ENCODE results near the gene APBA3.

The APBA3 gene

DNA sequence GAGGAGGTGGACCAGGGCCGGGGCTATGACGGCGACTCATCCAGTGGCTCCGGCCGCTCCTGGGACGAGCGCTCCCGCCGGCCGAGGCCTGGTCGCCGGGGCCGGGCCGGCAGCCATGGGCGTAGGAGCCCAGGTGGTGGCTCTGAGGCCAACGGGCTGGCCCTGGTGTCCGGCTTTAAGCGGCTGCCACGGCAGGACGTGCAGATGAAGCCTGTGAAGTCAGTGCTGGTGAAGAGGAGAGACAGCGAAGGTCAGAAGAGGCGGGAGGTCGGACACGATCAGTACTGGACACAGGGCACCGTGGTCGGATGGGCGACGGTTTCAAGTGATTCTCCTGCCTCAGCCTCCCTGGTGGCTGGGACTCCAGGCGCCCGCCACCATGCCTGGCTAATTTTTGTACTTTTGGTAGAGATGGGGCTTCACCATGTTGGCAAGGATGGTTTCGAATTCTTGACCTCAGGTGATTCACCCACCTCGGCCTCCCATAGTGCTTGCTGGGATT is 31.0 kb downstream of the APBA3 start:
- no CpG with 5 or more reads among the region's 32 CpGs for whole genome bisulfite sequencing (ENCODE audit: extremely low coverage, insufficient coverage, low lambda C conversion rate)

DNA sequence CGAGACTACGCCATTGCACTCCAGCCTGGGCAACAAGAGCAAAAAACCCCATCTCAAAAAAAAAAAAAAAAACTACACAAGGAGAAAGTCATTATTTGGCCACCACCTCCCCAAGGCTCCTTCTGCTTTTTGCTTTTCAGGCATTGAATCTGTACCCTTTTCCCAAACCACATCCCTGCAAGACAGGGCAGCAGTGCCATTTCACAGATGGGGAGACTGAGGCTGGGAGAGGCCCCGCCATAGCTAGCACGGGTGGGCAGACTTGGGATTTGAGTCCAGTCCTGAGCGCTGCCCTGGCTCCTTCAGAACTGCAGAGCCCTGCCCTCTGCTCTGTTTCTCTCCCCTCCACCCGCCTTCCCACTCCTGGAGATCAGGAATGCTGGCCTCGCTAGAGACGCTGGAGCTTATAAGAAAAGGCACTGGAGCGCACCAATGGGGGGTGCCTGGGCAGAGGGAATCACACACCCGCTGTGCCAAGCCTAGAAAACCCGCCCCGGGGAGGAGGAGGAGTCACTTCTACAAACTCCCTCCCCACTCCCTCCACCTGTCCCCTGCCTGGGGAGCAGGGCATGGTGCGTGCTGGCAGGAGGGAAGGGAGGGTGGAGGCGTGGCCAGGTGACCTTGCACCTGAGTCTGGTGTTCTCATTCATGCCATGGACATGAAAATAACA is 35.7 kb downstream of the APBA3 start:
- Histone ChIP-seq H2BK5ac (ENCODE audit: low read length) (no peak overlapping the region), H3K4me3 (ENCODE audit: low read length) (no peak overlapping the region), H3K9ac (ENCODE audit: low read length) (no peak overlapping the region), H3K18ac (ENCODE audit: low read length) (no peak overlapping the region), H3K4ac (ENCODE audit: low read depth, low read length) (no peak overlapping the region), H3K79me2 (ENCODE audit: control insufficient read depth, insufficient read depth, low read length) (no peaks in the 10 kb centered on the region), H3K79me1 (ENCODE audit: low read length) (no peaks in the 10 kb centered on the region), H3K4me1 (ENCODE audit: control insufficient read depth, low read depth, low read length) (no peaks in the 10 kb centered on the region), H2BK15ac (replicated peaks; ENCODE audit: low read depth) (no peak overlapping the region), H4K8ac (ENCODE audit: low read depth, low read length) (no peak overlapping the region), H3K4me2 (ENCODE audit: low read length) (no peak overlapping the region), H2BK120ac (ENCODE audit: low read depth, low read length) (no peak overlapping the region), H2AK5ac (ENCODE audit: low read length) (no peak overlapping the region), H3K56ac (ENCODE audit: low read length) (no peak overlapping the region), H3K27me3 (ENCODE audit: insufficient read depth, low read length, poor library complexity) (no peaks in the 10 kb centered on the region), H3K27ac (ENCODE audit: low read depth, low read length) (no peak overlapping the region), H3K23ac (ENCODE audit: low read length) (no peak overlapping the region), H4K5ac (ENCODE audit: low read length) (no peak overlapping the region), H3K36me3 (ENCODE audit: control insufficient read depth, insufficient read depth, low read length) (no peaks in the 10 kb centered on the region)
- no CpG with 5 or more reads among the region's 14 CpGs for WGBS (ENCODE audit: extremely low coverage, insufficient coverage, low lambda C conversion rate)
- peak; percentile 53 for DNase-seq

More for the DNA sequence above, 31.0 kb downstream of the APBA3 start:
- Histone ChIP-seq H4K8ac (ENCODE audit: low read depth, low read length) (no peak overlapping the region), H2BK120ac (ENCODE audit: low read depth, low read length) (no peak overlapping the region), H2BK15ac (replicated peaks; ENCODE audit: low read depth) (no peak overlapping the region), H3K79me2 (ENCODE audit: control insufficient read depth, insufficient read depth, low read length) (no peaks in the 10 kb centered on the region), H3K4me1 (ENCODE audit: control insufficient read depth, low read depth, low read length) (no peaks in the 10 kb centered on the region), H3K18ac (ENCODE audit: low read length) (no peak overlapping the region), H3K9ac (ENCODE audit: low read length) (no peak overlapping the region), H3K4me2 (ENCODE audit: low read length) (no peak overlapping the region), H3K4me3 (ENCODE audit: low read length) (no peak overlapping the region), H3K36me3 (ENCODE audit: control insufficient read depth, insufficient read depth, low read length) (no peaks in the 10 kb centered on the region), H3K56ac (ENCODE audit: low read length) (no peak overlapping the region), H3K4ac (ENCODE audit: low read depth, low read length) (no peak overlapping the region), H3K27ac (ENCODE audit: low read depth, low read length) (no peak overlapping the region), H2AK5ac (ENCODE audit: low read length) (no peak overlapping the region), H3K23ac (ENCODE audit: low read length) (no peak overlapping the region), H2BK5ac (ENCODE audit: low read length) (no peak overlapping the region), H3K79me1 (ENCODE audit: low read length) (no peaks in the 10 kb centered on the region), H4K5ac (ENCODE audit: low read length) (no peak overlapping the region), H3K27me3 (ENCODE audit: insufficient read depth, low read length, poor library complexity) (no peaks in the 10 kb centered on the region)
- DNase-seq, result no peak

DNA sequence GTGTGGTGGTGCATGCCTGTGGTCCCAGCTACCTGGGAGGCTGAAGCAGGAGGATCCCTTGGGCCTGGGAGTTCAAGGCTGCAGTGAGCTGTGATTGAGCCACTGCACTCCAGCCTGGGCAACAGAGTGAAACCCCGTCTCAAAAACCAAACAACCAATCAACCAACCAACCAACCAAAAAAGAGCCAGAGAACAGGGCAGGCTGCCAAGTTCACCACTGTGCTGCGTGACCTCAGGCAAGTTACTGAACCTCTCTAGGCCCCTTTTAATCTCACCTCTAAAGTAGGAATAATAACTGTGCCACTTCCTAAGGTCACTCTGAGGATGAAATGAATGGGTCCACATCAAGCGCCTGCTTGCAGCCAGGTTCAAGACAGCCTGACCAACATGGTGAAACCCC is 36.4 kb downstream of the APBA3 start:
- H2BK120ac ChIP-seq (ENCODE audit: low read depth, low read length), result no peak overlapping the region
- no peak overlapping the region for H3K18ac ChIP-seq (ENCODE audit: low read length)
- H2BK5ac ChIP-seq (ENCODE audit: low read length), result no peak overlapping the region
- no peak overlapping the region for H3K4me2 ChIP-seq (ENCODE audit: low read length)
- no peaks in the 10 kb centered on the region for H3K79me1 ChIP-seq (ENCODE audit: low read length)
- H2AK5ac ChIP-seq (ENCODE audit: low read length), result no peak overlapping the region
- H3K36me3 ChIP-seq (ENCODE audit: control insufficient read depth, insufficient read depth, low read length), result no peaks in the 10 kb centered on the region
- H3K4me1 ChIP-seq (ENCODE audit: control insufficient read depth, low read depth, low read length), result no peaks in the 10 kb centered on the region
- no peak overlapping the region for H3K4me3 ChIP-seq (ENCODE audit: low read length)
- H3K4ac ChIP-seq (ENCODE audit: low read depth, low read length), result no peak overlapping the region
- no peak overlapping the region for H4K8ac ChIP-seq (ENCODE audit: low read depth, low read length)
- no CpG with 5 or more reads among the region's 3 CpGs for WGBS (ENCODE audit: extremely low coverage, insufficient coverage, low lambda C conversion rate)
- H3K27me3 ChIP-seq (ENCODE audit: insufficient read depth, low read length, poor library complexity), result no peaks in the 10 kb centered on the region
- H2BK15ac ChIP-seq (replicated peaks; ENCODE audit: low read depth), result no peak overlapping the region
- no peaks in the 10 kb centered on the region for H3K79me2 ChIP-seq (ENCODE audit: control insufficient read depth, insufficient read depth, low read length)
- H4K5ac ChIP-seq (ENCODE audit: low read length), result no peak overlapping the region
- no peak overlapping the region for H3K23ac ChIP-seq (ENCODE audit: low read length)
- no peak overlapping the region for H3K27ac ChIP-seq (ENCODE audit: low read depth, low read length)
- no peak for DNase-seq
- H3K9ac ChIP-seq (ENCODE audit: low read length), result no peak overlapping the region
- H3K56ac ChIP-seq (ENCODE audit: low read length), result no peak overlapping the region

DNA sequence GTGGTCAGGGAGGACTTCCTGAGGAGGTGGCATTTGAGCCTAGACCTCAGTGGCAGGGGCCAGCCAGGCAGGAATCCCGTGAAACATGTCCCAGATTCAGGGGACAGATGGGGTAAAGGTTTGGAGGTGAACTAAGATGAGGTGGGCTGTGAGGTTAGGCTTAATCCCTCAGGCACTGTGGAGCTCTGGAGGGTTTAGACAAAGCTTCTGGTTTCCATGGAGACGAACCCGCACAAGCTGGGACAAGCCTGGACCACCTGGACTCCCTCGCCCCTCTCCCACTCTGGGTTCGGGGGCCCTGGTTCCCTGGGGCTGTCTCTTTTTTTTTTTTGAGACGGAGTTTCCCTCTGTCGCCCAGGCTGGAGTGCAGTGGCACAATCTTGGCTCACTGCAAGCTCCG is 37.6 kb downstream of the APBA3 start:
- Histone ChIP-seq H3K4me1 (ENCODE audit: control insufficient read depth, low read depth, low read length) (no peaks in the 10 kb centered on the region), H3K9ac (ENCODE audit: low read length) (no peak overlapping the region), H3K79me2 (ENCODE audit: control insufficient read depth, insufficient read depth, low read length) (no peaks in the 10 kb centered on the region), H3K4me3 (ENCODE audit: low read length) (no peak overlapping the region), H3K56ac (ENCODE audit: low read length) (no peak overlapping the region), H4K8ac (ENCODE audit: low read depth, low read length) (no peak overlapping the region), H4K5ac (ENCODE audit: low read length) (no peak overlapping the region), H3K18ac (ENCODE audit: low read length) (no peak overlapping the region), H3K23ac (ENCODE audit: low read length) (no peak overlapping the region), H2BK5ac (ENCODE audit: low read length) (no peak overlapping the region), H3K79me1 (ENCODE audit: low read length) (no peaks in the 10 kb centered on the region), H3K4me2 (ENCODE audit: low read length) (no peak overlapping the region), H2BK120ac (ENCODE audit: low read depth, low read length) (no peak overlapping the region), H3K27me3 (ENCODE audit: insufficient read depth, low read length, poor library complexity) (no peaks in the 10 kb centered on the region), H2AK5ac (ENCODE audit: low read length) (no peak overlapping the region), H3K27ac (ENCODE audit: low read depth, low read length) (no peak overlapping the region), H3K4ac (ENCODE audit: low read depth, low read length) (no peak overlapping the region), H3K36me3 (ENCODE audit: control insufficient read depth, insufficient read depth, low read length) (no peaks in the 10 kb centered on the region), H2BK15ac (replicated peaks; ENCODE audit: low read depth) (no peak overlapping the region)
- no peak for DNase-seq
- no CpG with 5 or more reads among the region's 8 CpGs for WGBS (ENCODE audit: extremely low coverage, insufficient coverage, low lambda C conversion rate)

DNA sequence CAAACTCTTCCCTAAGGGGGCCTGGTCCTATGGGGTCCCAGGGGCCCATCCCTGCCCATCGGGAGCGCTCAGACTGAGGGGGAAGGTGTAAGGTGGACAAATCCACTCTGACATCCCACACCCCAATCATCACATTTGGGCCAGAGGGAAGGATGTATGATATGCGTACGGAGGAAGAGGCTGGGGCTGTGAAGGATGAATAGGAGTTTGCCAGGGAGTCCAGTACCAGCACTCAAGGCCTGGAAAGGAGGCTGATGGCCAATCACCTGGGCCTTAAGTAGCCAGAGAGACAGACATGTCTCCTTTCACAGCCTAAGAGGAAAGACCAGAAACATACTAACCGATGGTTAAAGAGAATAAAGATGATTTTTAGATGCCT is 38.4 kb downstream of the APBA3 start:
- H3K9ac ChIP-seq (ENCODE audit: low read length), result no peak overlapping the region
- H3K79me1 ChIP-seq (ENCODE audit: low read length), result no peaks in the 10 kb centered on the region
- no peak for DNase-seq
- H4K5ac ChIP-seq (ENCODE audit: low read length), result no peak overlapping the region
- H3K56ac ChIP-seq (ENCODE audit: low read length), result no peak overlapping the region
- H3K36me3 ChIP-seq (ENCODE audit: control insufficient read depth, insufficient read depth, low read length), result no peaks in the 10 kb centered on the region
- H3K4ac ChIP-seq (ENCODE audit: low read depth, low read length), result no peak overlapping the region
- no peak overlapping the region for H3K4me2 ChIP-seq (ENCODE audit: low read length)
- H2AK5ac ChIP-seq (ENCODE audit: low read length), result no peak overlapping the region
- no peaks in the 10 kb centered on the region for H3K4me1 ChIP-seq (ENCODE audit: control insufficient read depth, low read depth, low read length)
- H3K79me2 ChIP-seq (ENCODE audit: control insufficient read depth, insufficient read depth, low read length), result no peaks in the 10 kb centered on the region
- H4K8ac ChIP-seq (ENCODE audit: low read depth, low read length), result no peak overlapping the region
- H2BK120ac ChIP-seq (ENCODE audit: low read depth, low read length), result no peak overlapping the region
- H3K18ac ChIP-seq (ENCODE audit: low read length), result no peak overlapping the region
- H2BK15ac ChIP-seq (replicated peaks; ENCODE audit: low read depth), result no peak overlapping the region
- H3K23ac ChIP-seq (ENCODE audit: low read length), result no peak overlapping the region
- no peak overlapping the region for H3K4me3 ChIP-seq (ENCODE audit: low read length)
- no peak overlapping the region for H3K27ac ChIP-seq (ENCODE audit: low read depth, low read length)
- H3K27me3 ChIP-seq (ENCODE audit: insufficient read depth, low read length, poor library complexity), result no peaks in the 10 kb centered on the region
- no peak overlapping the region for H2BK5ac ChIP-seq (ENCODE audit: low read length)
- no CpG with 5 or more reads among the region's 5 CpGs for WGBS (ENCODE audit: extremely low coverage, insufficient coverage, low lambda C conversion rate)

All from mesendoderm (in vitro differentiated cells).